GM23248 (cell line): ENCODE data around the gene PRSS27. TPM values are rescaled to one million over a fixed set of nuclear protein-coding genes. Genes with fewer than 3 reads are reported as not detected.

ENCODE experiments used
- DNase-seq: peaks from one replicate; pipeline ENCODE4 v3.0.0-alpha.2; 2015
- H2AFZ ChIP-seq: fragments of 200-600 bp; sonication (generic); 2 replicates; pipeline ENCODE4 v1.6.1; 2016; ENCODE audit warnings: antibody characterized with exemption
- H3F3A ChIP-seq: fragments of 200-600 bp; sonication (generic); 2 replicates; pipeline ENCODE4 v1.6.1; 2016; ENCODE audit warnings: mild to moderate bottlenecking, antibody characterized with exemption, mixed run types; ENCODE audit not compliant: insufficient read depth
- H3K27ac ChIP-seq: fragments of 200-600 bp; sonication (generic); 2 replicates; pipeline ENCODE4 v1.5.1; 2016; ENCODE audit warnings: mild to moderate bottlenecking
- H3K27me3 ChIP-seq: fragments of 200-600 bp; sonication (generic); replicated peaks from 2 replicates; pipeline ENCODE4 v1.6.1; 2016; ENCODE audit warnings: mild to moderate bottlenecking; ENCODE audit not compliant: insufficient read depth
- H3K36me3 ChIP-seq: fragments of 200-600 bp; sonication (generic); 2 replicates; pipeline ENCODE4 v1.6.1; 2016; ENCODE audit warnings: low read depth, mild to moderate bottlenecking
- H3K4me1 ChIP-seq: fragments of 200-600 bp; sonication (generic); 2 replicates; pipeline ENCODE4 v1.6.1; 2016; ENCODE audit warnings: mild to moderate bottlenecking; ENCODE audit not compliant: insufficient read depth
- H3K4me2 ChIP-seq: fragments of 200-600 bp; sonication (generic); one replicate; pipeline ENCODE4 v1.6.1; 2016; ENCODE audit warnings: mild to moderate bottlenecking; ENCODE audit not compliant: unreplicated experiment
- H3K4me3 ChIP-seq: fragments of 200-600 bp; sonication (generic); 2 replicates; pipeline ENCODE4 v1.5.1; 2016; ENCODE audit warnings: mild to moderate bottlenecking
- H3K79me2 ChIP-seq: fragments of 200-600 bp; sonication (generic); 2 replicates; pipeline ENCODE4 v1.6.1; 2016; ENCODE audit warnings: mild to moderate bottlenecking; ENCODE audit not compliant: insufficient read depth
- H3K9ac ChIP-seq: fragments of 200-600 bp; sonication (generic); 2 replicates; pipeline ENCODE4 v1.6.1; 2016; ENCODE audit warnings: mild to moderate bottlenecking
- H3K9me2 ChIP-seq: fragments of 200-600 bp; sonication (generic); 2 replicates; pipeline ENCODE4 v1.6.1; 2016; ENCODE audit warnings: mixed run types, mild to moderate bottlenecking, moderate library complexity; ENCODE audit not compliant: insufficient read depth
- H3K9me3 ChIP-seq: fragments of 200-600 bp; sonication (generic); one replicate; pipeline ENCODE4 v1.6.1; 2017; ENCODE audit warnings: low read depth
- H4K20me1 ChIP-seq: fragments of 200-600 bp; sonication (generic); 2 replicates; pipeline ENCODE4 v1.6.0; 2016; ENCODE audit not compliant: insufficient read depth
- EZH2 ChIP-seq: fragments of 200-600 bp; sonication (generic); IDR thresholded peaks from 2 replicates; pipeline ENCODE4 v1.6.1; 2018; ENCODE audit warnings: antibody characterized with exemption, mild to moderate bottlenecking; ENCODE audit not compliant: insufficient read depth, poor library complexity, severe bottlenecking
- EZH2phosphoT487 ChIP-seq: fragments of 200-600 bp; sonication (generic); IDR thresholded peaks from 2 replicates; pipeline ENCODE4 v1.6.1; 2018; ENCODE audit warnings: antibody characterized with exemption, moderate library complexity, mild to moderate bottlenecking, low read depth; ENCODE audit not compliant: insufficient read depth
- WGBS, 2 experiments: methylation state at CpG; one replicate each; pipeline ENCODE4 v1.1.6; 2015 to 2017; ENCODE audit warnings: low lambda C conversion rate in 2 of 2, low coverage in 1 of 2; ENCODE audit errors: missing lambda C conversion rate in 2 of 2; 5-methylcytosine and 5-hydroxymethylcytosine counted together
- in situ Hi-C: fragments of 300-500 bp; cut with MboI; formaldehyde crosslinking; loops from 2 replicates; pipeline ENCODE4 v1.15.0; 2020
- polyA plus RNA-seq: library from polyadenylated mRNA; unstranded; fragments of >200 nt; fragmentation: Nextera tagmentation; extraction: Ambion mirVana; gene quantifications from 2 replicates; pipeline ENCODE4 v1.2.1, GENCODE V29; 2016
- total RNA-seq: library from RNA; depleted of rRNA; stranded (reverse); fragments of >200 nt; shearing (Covaris generic); gene quantifications from 2 replicates; pipeline ENCODE4 v1.2.3, GENCODE V29; 2014

The PRSS27 gene
- total and polyA plus RNA-seq, 2 experiments from 2014 or later = 0.68 to 0.76 TPM

- Histone ChIP-seq H3K27me3 (no peaks in the 10 kb centered on the region), H3K9me2 (no peaks in the 10 kb centered on the region), H3K4me1 (0 out of 2 replicates have a peak, but pooled peaks cover 4% of the 10 kb centered on the region), H2AFZ (no peak overlapping the region), H3K4me2 (no peak overlapping the region), H3K36me3 (peaks cover 89% of the 10 kb centered on the region), H3K9me3 (no peaks in the 10 kb centered on the region), H4K20me1 (peaks cover 10% of the 10 kb centered on the region; the same call in 1 of the 2 replicates), H3F3A (peaks cover 40% of the 10 kb centered on the region), H3K27ac (no peak overlapping the region), H3K79me2 (peaks cover 100% of the 10 kb centered on the region), H3K9ac (no peak overlapping the region), H3K4me3 (no peak overlapping the region)
- in situ Hi-C loops = no loop called here
- DNase-seq = no peak
- 98 to 99% methylated on average over 9 of the region's 9 CpGs for WGBS, 2 experiments
- TF ChIP-seq EZH2 (no peak), EZH2phosphoT487 (no peak)
These were observed 44.7 kb upstream of the PRSS27 start for GRCh38 chr16:2764718-2765117.

GRCh38 chr16:2763173-2763572 lies 43.1 kb upstream of the PRSS27 start:
- Histone ChIP-seq H3K27ac (no peak overlapping the region), H3K79me2 (peaks cover 100% of the 10 kb centered on the region), H3K9me2 (no peaks in the 10 kb centered on the region), H3K4me3 (no peak overlapping the region), H3K9ac (no peak overlapping the region), H3K4me2 (no peak overlapping the region), H4K20me1 (peaks cover 17% of the 10 kb centered on the region; the same call in 1 of the 2 replicates), H3K4me1 (0 out of 2 replicates have a peak, but pooled peaks cover 4% of the 10 kb centered on the region), H3K36me3 (peaks cover 93% of the 10 kb centered on the region), H2AFZ (no peak overlapping the region), H3F3A (peaks cover 45% of the 10 kb centered on the region), H3K9me3 (no peaks in the 10 kb centered on the region), H3K27me3 (no peaks in the 10 kb centered on the region)
- TF ChIP-seq EZH2phosphoT487 (no peak), EZH2 (no peak)
- DNase-seq = no peak
- in situ Hi-C loops = no loop called here
- 96 to 97% methylated on average over 6 of the region's 6 CpGs for WGBS, 2 experiments

GRCh38 chr16:2762711-2763110 lies 42.7 kb upstream of the PRSS27 start:
- in situ Hi-C loops = no loop called here
- Histone ChIP-seq H3K4me1 (0 out of 2 replicates have a peak, but pooled peaks cover 4% of the 10 kb centered on the region), H3K27me3 (no peaks in the 10 kb centered on the region), H3K36me3 (peaks cover 94% of the 10 kb centered on the region), H3K27ac (no peak overlapping the region), H3K79me2 (peaks cover 100% of the 10 kb centered on the region), H3K4me2 (no peak overlapping the region), H3K9me3 (no peaks in the 10 kb centered on the region), H3K9ac (no peak overlapping the region), H2AFZ (no peak overlapping the region), H3F3A (peaks cover 50% of the 10 kb centered on the region), H3K9me2 (no peaks in the 10 kb centered on the region), H4K20me1 (peaks cover 17% of the 10 kb centered on the region; the same call in 1 of the 2 replicates), H3K4me3 (no peak overlapping the region)
- WGBS, 2 experiments = 98% methylated on average over 13 of the region's 13 CpGs
- TF ChIP-seq EZH2phosphoT487 (no peak), EZH2 (no peak)
- DNase-seq = no peak

DNA sequence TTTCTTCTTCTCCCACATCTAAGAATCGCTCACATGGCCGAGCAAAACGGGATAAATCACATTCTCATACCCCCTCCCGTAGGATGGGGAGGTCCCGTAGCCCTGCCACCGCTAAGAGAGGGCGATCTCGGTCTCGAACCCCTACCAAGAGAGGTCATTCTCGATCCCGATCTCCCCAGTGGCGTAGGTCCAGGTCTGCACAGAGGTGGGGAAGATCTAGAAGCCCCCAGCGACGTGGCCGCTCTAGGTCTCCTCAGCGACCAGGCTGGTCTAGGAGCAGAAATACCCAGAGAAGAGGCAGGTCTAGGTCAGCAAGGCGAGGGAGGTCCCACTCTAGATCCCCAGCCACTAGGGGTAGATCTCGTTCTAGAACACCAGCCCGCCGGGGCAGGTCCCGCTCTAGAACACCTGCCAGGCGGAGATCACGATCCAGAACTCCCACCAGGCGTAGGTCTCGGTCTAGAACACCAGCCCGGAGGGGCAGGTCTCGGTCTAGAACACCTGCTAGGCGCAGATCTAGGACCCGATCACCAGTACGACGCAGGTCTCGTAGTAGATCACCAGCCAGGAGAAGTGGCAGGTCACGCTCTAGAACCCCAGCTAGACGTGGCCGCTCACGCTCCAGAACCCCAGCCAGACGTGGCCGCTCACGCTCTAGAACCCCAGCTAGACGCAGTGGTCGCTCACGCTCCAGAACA lies 42.0 kb upstream of the PRSS27 start:
- in situ Hi-C loops = no loop called here
- no peak overlapping the region for H2AFZ ChIP-seq
- H3K9me2 ChIP-seq = no peaks in the 10 kb centered on the region
- no peaks in the 10 kb centered on the region for H3K9me3 ChIP-seq
- H3K4me1 ChIP-seq = 0 out of 2 replicates have a peak, but pooled peaks cover 4% of the 10 kb centered on the region
- H3K79me2 ChIP-seq = peaks cover 100% of the 10 kb centered on the region
- DNase-seq = no peak
- no peaks in the 10 kb centered on the region for H3K27me3 ChIP-seq
- H3F3A ChIP-seq = peaks cover 53% of the 10 kb centered on the region
- H3K36me3 ChIP-seq = peaks cover 95% of the 10 kb centered on the region
- no peak for TF ChIP-seq EZH2
- TF ChIP-seq EZH2phosphoT487 = no peak
- H3K9ac ChIP-seq = no peak overlapping the region
- peaks cover 19% of the 10 kb centered on the region; the same call in 1 of the 2 replicates for H4K20me1 ChIP-seq
- no peak overlapping the region for H3K4me2 ChIP-seq
- no peak overlapping the region for H3K4me3 ChIP-seq
- WGBS, 2 experiments = 96 to 97% methylated on average over 42 of the region's 42 CpGs
- H3K27ac ChIP-seq = no peak overlapping the region
